GM19193 (cell line): ENCODE data around the gene MS4A15.

Experiments used
- POLR2A ChIP-seq: IDR thresholded peaks from 4 replicates; pipeline ENCODE4 v1.6.1; 2011; ENCODE audit not compliant: insufficient read depth, insufficient read length; ENCODE audit errors: extremely low read depth

Gene MS4A15

DNA sequence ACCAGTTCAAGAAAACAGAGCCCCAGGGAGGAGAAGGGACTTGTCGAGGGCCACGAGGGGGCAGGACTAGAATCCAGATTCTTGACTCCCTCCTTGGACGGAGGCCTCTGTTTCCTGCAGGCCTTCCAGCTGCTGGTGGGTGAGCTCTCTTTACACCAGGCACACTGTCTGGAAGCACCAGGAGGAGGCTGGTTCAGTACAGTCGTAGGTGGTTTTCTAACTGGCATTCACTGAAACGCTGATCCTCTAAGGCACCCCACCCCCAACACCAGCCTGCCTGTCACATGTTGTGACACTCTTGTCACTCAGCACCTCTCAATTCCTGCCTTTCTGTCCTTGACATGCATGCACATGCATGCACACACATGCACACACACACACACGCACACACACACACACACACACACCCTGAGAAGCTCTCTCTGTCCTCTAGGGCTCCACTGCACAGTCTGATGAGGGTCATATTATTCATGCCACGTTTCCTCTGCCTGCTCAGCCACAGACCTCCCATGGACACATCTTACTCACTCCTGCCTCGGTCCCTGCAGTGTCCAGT, 29.2 kb downstream of the MS4A15 start:
- TF ChIP-seq POLR2A, result no peak

DNA sequence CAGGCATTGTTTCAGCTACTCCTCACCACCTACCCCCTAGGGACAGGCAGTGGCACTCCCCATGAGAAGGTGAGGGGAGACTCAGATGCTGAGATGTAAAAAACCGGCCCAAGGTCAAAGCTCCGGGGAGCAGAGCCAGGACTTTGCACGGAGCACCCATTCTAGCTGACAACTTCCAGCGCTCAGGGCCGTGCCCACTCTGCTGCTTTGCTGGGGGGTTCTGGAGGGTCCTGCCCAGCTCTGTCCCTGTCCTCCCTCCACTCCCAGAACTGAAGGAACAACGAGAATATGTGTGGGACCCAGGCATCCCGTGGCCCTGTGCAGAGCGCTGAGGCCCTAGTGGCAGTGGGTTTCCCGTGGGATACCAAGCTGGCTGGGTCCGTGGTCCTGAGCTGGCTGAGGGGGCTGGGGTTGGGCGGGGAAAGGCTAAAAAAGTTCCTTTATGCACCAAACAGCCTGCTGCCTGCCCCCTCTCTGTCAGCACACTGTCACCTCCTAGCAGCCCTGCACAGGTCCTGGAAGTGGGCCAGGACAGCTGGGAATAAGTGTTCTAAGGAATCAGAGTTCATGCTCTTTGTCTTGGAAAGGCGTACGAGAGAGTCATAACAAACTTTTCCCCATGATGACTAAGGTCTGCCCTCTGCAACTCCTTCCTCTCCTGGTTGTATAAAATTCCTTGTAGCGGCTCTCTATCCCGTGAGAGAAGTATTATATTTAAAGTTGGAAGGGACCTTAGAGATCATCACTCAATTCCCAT, 30.3 kb downstream of the MS4A15 start:
- no peak for TF ChIP-seq POLR2A

DNA sequence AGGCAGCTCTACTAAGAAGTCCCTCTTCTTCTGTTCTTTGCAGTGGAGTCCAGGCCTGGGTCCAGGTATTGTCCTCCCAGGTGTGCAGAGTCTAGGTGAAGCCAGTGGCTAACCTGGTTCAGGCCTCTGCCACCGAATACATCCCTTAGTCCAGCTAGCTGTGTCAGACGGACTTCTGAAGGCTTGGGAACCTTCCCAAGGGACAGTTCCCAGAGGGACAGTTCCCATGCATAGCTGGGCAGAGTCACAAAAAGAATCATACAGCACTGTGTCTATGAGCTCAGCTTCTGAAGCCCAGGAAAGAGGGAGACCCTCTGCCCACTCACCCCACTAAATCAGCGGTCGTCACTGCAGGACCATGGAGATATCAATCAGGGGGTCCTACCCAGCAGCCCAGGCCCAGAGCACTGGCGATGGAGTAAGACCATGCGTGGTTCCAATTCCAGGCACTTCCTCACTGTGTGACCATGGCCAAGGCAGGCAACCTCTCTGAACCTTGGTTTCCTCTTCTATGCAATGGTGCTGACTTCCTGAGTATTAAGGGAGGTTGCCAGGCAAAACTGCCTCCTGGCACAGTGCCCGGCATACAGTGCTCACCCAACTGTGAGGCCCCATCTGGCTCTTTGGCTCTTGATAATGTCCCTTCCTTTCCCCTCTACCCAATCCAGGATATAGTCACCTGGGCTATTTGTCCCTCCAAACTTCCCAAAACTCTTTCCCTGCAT, 31.9 kb downstream of the MS4A15 start:
- no peak for TF ChIP-seq POLR2A

DNA sequence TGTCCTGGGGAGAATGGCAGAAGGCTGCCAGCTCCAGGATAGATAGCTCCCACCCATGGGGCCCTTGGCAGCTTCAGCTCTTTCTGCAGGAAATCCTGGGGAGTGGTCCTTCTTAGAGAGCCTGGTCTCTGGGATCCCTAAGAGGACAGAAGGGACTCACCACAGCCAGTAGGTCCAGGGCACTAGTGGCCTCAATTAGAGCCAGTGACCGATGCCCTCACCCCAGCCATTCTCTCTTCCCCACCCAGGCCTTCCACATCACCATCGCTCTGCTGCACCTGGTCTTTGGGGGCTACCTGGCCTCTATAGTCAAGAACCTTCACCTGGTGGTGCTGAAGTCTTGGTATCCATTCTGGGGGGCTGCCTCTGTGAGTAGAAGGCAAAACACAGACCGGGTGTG, 34.1 kb downstream of the MS4A15 start:
- TF ChIP-seq POLR2A, result no peak

DNA sequence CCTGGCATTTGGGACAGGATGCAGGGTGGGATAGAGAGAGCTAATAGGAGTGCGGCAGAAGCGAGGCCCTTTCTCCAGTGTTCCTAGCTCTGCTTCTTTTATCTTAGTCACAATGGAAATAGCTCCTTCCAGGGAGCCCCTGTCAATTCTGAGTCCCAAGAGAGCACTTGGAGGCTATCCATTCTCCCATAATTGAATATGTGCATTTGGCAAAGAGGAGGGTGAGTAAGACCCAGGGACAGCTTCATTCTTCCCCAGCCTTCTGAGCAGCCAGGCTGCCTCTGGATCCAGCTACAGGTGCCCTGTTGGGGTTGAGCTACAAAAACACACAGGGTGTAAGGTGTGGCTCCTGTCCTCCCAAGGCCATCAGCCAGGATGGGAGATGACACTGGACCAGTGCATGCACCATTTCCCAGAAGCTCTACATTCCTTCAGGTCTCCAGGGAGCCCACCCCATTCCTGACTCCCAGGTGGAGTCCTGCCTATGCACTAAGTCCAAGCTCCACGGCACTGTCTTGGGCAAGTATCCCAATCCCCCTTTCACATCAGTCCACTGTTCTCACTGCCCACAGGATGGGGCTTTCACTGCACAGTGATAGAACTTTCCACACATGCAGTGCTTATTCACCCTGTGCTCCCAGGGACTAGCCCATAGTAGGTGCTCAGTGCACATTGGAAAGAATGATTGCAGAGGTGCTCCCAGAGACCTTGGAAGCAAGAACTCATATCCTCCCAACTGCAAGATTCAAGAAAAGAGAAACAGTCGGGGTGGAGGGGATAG, 34.7 kb downstream of the MS4A15 start:
- TF ChIP-seq POLR2A, result no peak

DNA sequence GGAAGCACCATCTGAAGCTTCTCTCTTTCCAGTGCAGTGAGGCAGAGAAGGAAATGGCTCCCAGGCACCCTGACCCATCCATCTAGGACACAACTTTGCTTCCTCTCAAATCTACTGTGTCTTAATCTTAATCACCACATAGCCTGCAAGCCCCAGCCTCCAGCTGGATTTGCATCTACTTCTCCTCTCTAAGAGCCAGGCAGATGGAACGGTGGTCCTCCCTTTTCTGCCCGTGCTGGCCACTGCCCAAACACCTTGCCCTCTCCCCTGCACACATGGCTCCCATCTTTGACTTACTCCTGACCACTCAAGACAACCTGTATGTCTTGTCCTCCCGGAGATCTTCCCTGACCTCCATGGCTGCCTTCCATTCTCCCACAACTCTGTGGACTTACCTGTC, 35.9 kb downstream of the MS4A15 start:
- TF ChIP-seq POLR2A, result no peak

DNA sequence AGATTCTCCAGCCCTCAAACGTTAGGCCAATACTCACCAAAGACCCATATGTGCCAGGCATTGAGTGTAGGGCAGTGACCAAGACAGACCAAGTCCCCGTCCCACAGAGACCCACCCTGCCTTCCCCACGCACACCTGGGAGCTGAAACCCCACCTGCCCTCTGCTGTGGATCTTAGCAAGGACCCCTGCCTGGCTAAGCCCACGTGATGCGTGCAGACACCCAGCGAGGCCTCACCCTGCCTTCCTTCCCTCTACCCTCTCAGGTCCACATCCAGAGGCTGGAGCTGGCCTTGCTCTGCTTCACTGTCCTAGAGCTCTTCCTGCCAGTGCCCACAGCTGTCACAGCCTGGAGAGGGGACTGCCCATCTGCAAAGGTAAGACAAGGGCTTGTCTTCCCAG, 38.6 kb downstream of the MS4A15 start:
- TF ChIP-seq POLR2A, result no peak

DNA sequence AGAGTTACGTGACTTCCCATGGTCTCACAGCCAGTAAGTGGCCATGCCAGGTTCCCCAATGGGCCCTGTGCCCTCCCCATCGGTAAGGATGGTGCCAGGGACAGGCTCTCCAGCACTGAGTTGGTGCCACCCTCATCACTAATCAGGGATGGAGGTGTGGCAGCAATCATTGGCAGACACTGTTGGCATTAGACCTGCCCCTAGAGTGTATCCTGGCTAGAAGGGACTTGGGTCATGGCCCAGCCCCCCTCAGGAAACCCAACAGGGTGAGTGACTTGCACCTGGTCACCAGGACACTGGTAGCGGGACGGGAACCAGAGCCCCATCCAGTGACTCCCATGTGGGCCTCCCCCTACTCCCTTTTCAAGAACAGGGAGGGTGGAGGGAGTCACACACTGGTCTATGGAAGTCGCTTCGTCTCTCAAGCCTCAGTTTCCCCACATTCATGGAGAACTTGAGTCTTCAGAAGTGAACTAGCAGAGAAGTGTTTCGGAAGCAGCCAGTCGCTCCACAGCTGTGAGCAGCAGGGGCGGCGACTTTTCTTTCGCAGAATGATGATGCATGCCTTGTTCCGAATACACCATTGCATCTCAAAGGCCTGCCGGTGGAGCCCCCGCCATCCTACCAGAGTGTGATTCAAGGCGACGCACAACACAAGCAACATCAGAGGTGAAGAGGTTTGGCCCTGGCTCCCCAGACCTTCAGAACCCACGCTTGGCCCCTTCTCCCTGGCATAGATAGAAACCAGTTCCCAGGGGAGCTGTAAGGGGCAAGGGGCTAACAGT, 41.4 kb downstream of the MS4A15 start:
- TF ChIP-seq POLR2A, result no peak

DNA sequence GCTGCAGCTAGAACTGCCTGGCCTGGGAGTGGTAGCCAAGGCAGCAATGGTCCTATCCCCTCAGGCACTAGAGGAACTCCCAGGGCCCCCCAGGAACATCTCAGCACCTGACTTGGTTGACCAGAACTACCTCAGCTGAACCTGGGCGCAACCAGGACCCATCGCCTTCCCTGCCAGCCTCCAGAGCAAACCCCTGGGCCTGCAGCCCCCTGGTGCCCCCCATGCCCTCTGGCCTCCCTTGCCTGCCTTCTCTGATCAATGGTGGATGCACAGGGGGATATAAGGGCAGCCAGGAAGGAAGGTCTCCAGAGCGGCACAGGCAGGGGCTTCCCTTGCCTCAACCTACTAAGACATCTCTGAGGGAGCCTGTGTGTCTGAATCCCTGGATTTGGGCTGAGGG, 42.0 kb downstream of the MS4A15 start:
- no peak for TF ChIP-seq POLR2A

DNA sequence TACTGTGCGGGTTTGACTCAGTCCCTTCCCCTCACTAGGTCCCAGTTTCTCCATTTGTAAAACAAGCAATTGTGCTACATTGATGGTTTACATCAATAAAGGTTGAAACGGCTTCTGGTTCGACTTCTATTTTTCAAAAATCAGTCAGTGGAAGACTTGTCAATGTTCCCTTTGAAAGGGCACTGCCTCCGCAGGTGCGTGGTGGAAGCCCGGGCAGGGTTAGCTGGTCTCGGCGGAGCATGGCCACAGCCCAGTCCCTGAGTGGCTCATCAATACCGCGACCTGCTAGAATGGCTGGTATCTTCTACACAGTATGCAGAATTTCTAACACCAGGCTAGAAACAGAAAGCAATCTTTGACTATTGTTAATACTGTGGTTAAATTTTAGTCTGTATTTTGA, 44.5 kb downstream of the MS4A15 start:
- TF ChIP-seq POLR2A, result no peak

DNA sequence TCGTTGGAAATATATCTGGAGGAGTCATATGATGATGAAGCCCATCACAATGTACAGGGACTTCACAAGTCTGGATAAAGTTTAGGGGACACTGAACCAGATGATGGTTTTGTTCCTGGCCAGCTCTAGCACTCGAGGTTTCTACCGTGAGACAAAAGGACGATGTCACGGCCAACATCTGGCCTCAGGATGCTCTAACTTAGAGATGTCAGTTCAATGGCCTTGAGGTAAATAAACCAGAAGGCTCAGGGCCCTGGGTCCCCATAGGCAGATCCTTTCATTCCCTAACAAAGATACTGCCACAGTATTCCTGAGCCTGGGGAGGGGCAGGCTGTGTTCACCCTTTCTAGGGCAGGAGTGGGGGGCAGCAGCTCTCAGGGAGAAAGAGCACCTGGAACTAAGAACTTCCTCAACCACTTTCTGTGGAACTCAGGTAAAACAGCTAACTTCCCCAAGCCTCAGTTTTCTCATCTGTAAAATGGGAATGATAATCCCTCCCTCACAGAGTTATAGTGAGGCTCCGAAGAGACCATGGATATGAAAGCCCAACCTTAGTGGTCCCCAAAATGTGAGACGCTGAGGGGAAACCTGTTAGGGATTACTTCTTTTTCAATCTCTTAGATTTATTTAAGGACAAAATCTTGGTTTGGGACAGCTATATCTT, 46.7 kb downstream of the MS4A15 start:
- TF ChIP-seq POLR2A, result no peak

DNA sequence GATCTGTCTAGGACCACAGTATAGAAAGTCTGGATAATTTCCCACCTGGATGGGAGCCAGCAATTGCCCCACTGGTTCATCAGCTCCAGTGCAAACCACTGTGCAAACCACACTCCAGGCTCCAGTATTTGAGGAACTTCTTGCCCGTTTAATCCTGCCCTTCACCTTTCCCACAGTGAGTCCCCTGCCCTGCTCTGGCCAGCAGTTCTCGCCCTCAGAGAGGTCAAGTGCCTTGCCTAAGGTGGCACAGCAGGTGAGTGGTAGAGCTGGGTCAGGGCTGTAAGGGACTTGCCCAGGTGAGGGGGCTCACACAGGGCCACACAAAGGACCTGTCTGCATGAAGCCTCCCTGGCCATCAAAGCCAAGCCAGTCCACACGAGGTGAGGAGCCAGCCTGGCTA, 52.6 kb downstream of the MS4A15 start:
- TF ChIP-seq POLR2A, result no peak

DNA sequence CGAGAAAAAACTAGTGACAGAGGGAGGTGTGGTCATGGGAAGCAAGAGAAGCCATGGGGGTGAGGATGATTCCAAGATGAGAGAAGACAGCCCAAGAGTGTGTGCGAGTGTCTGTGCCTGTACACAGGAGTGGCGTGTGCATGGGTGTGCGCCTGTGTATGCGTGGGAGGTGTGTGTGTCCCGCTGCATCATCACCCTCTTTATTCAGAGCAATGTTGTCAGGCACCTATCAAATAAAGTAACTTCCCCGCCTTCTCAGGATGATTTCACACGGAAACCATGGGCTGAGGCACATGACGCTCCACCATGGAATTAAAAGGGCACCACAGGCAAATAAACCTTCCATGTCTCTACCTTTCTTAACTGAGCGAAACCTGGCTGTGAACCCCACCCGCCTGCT, 53.0 kb downstream of the MS4A15 start:
- no peak for TF ChIP-seq POLR2A

DNA sequence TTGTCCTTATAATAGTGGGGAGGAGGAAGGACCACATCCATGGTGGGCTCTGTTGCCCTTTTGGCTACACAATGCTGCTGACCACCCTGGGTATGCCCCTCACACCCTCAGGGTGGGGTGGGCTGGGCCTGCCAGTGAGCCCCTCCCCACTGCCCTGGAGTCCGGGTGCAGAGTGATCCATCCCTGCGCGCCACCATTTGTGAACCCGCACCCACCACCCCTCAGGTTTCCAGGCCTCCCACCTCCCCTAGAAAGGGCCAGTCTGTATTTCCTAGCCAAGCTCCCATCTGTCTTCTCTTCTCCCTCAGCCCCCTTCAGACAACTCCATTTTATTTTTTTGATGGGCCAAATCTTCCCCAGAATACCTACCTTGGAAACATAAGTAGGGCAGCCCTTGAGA, 53.5 kb downstream of the MS4A15 start:
- TF ChIP-seq POLR2A, result no peak
